Activated CD4-positive, alpha-beta T cell treated with anti-CD3 and anti-CD28 coated beads for 36 hours (primary cell): ENCODE measurements around the gene DSTN. TPM values are rescaled to one million over a fixed set of nuclear protein-coding genes. Genes with fewer than 3 reads are reported as not detected.
A peak's percentile ranks its signal among the peaks of the same experiment; 100 is the strongest.

Experiments used
- ATAC-seq: fragments of 200-7000 bp; cut with Tn5 transposase; one replicate; pipeline ENCODE4 v1.10.0; 2021; ENCODE audit warnings: mild to moderate bottlenecking, moderate library complexity
- CTCF ChIA-PET: fragments of 350-600 bp; sonication (Branson Sonifier 250); formaldehyde crosslinking; loops from one replicate; lab custom pipeline; 2021; ENCODE audit warnings: antibody characterized with exemption; lab: Charles Lee
- POLR2A ChIA-PET: fragments of 350-600 bp; sonication (Branson Sonifier 250); formaldehyde crosslinking; loops from one replicate; lab custom pipeline; 2021; ENCODE audit warnings: antibody characterized with exemption, inconsistent platforms; lab: Charles Lee
- DNase-seq: peaks from one replicate; pipeline ENCODE4 v3.0.0-alpha.2; 2020
- H3K27ac Mint-ChIP-seq: one replicate; pipeline ENCODE4 v1.8.0; 2021; ENCODE audit warnings: mixed read lengths
- H3K27me3 Mint-ChIP-seq: one replicate; pipeline ENCODE4 v1.8.0; 2021; ENCODE audit warnings: mixed read lengths
- H3K36me3 Mint-ChIP-seq: one replicate; pipeline ENCODE4 v1.8.0; 2021; ENCODE audit warnings: low read depth, mixed read lengths
- H3K4me1 Mint-ChIP-seq: one replicate; pipeline ENCODE4 v1.8.0; 2021; ENCODE audit warnings: mixed read lengths
- H3K4me3 Mint-ChIP-seq: one replicate; pipeline ENCODE4 v1.8.0; 2021; ENCODE audit warnings: mild to moderate bottlenecking, moderate library complexity, mixed read lengths
- H3K9me3 Mint-ChIP-seq: one replicate; pipeline ENCODE4 v1.8.0; 2021; ENCODE audit warnings: low read depth, mixed read lengths
- intact Hi-C, 2 experiments: fragments of 100-400 bp; cut with DNase I in 1 of 2; cut with micrococcal nuclease in 1 of 2; formaldehyde crosslinking; loops; one replicate each; pipeline versions ENCODE4 v1.14.2 to v1.15.1; 2022 to 2024; cut with DNase I, micrococcal nuclease
- total RNA-seq, 2 experiments: library from RNA; stranded (reverse); gene quantifications; one replicate each; pipeline ENCODE4 v1.2.3, GENCODE V29; 2021

Gene DSTN
- total RNA-seq, 2 experiments from 2014 or later: 66.2 to 68.4 TPM

- Mint-ChIP-seq H3K9me3 (no peaks in the 10 kb centered on the region), H3K4me1 (peaks cover 36% of the 10 kb centered on the region), H3K36me3 (peaks cover 4% of the 10 kb centered on the region), H3K4me3 (no peak overlapping the region), H3K27ac (peak overlapping the region; percentile 90), H3K27me3 (no peaks in the 10 kb centered on the region)
- CTCF ChIA-PET: interaction anchor here (1.7 kb wide), 1 partner anchor 40 kb away, joined by 6 read pairs; no protein-coding TSS in a partner anchor
- intact Hi-C loops: loop anchor here in 1 of 2 experiments (2.0 kb wide), 1 partner anchor 41 kb away; the partner anchor contains the start of gene DSTN
- DNase-seq (peak; percentile 57), ATAC-seq (no peak)
- POLR2A ChIA-PET: no interaction called here
Measured at GRCh38 chr20:17611540-17612286, 41.8 kb downstream of the DSTN start.

- ChIA-PET POLR2A (no interaction called here), CTCF (interaction anchor here (0.7 to 1.2 kb wide), 3 partner anchors 38 to 285 kb away, joined by 3 read pairs; no protein-coding TSS in a partner anchor)
- intact Hi-C loops: no loop called here
Measured at GRCh38 chr20:17612287-17612991, 42.6 kb downstream of the DSTN start.

GRCh38 chr20:17612992-17613327, 43.1 kb downstream of the DSTN start:
- Mint-ChIP-seq H3K4me3 (no peak overlapping the region), H3K4me1 (peaks cover 36% of the 10 kb centered on the region), H3K27me3 (no peaks in the 10 kb centered on the region), H3K9me3 (no peaks in the 10 kb centered on the region), H3K27ac (peak overlapping the region; percentile 90), H3K36me3 (peaks cover 4% of the 10 kb centered on the region)
- ATAC-seq: no peak
- POLR2A ChIA-PET: no interaction called here
- no peak for DNase-seq
- intact Hi-C loops: no loop called here
- CTCF ChIA-PET: interaction anchor here (0.7 to 1.2 kb wide), 3 partner anchors 38 to 285 kb away, joined by 3 read pairs; no protein-coding TSS in a partner anchor

More at GRCh38 chr20:17612287-17612991, 42.6 kb downstream of the DSTN start:
- peak; percentile 64 for ATAC-seq
- peak; percentile 50 for DNase-seq
- Mint-ChIP-seq H3K4me3 (no peak overlapping the region), H3K4me1 (peaks cover 36% of the 10 kb centered on the region), H3K36me3 (peaks cover 4% of the 10 kb centered on the region), H3K27ac (peak overlapping the region; percentile 90), H3K9me3 (no peaks in the 10 kb centered on the region), H3K27me3 (no peaks in the 10 kb centered on the region)

- ChIA-PET CTCF (interaction anchor here (1.1 to 5.5 kb wide), 5 partner anchors 69 to 284 kb away, joined by 3 to 27 read pairs (median 4); partner anchors contain the start of gene RRBP1), POLR2A (no interaction called here)
- intact Hi-C loops: no loop called here
- no peaks in the 10 kb centered on the region for H3K27me3 Mint-ChIP-seq
- H3K36me3 Mint-ChIP-seq: peaks cover 4% of the 10 kb centered on the region
- H3K4me1 Mint-ChIP-seq: peaks cover 36% of the 10 kb centered on the region
- H3K4me3 Mint-ChIP-seq: no peak overlapping the region
- no peak for ATAC-seq
- H3K9me3 Mint-ChIP-seq: no peaks in the 10 kb centered on the region
- H3K27ac Mint-ChIP-seq: no peak overlapping the region
- no peak for DNase-seq
Measured at GRCh38 chr20:17613328-17614175, 43.7 kb downstream of the DSTN start.

- no peak for DNase-seq
- H3K27me3 Mint-ChIP-seq: no peaks in the 10 kb centered on the region
- intact Hi-C loops: no loop called here
- peaks cover 4% of the 10 kb centered on the region for H3K36me3 Mint-ChIP-seq
- ATAC-seq: no peak
- H3K4me1 Mint-ChIP-seq: peaks cover 33% of the 10 kb centered on the region
- ChIA-PET CTCF (interaction anchor here (0.5 to 5.5 kb wide), 4 partner anchors 68 to 110 kb away, joined by 3 to 27 read pairs (median 6); partner anchors contain the start of gene RRBP1), POLR2A (interaction anchor here (0.6 kb wide), 2 partner anchors 35 to 534 kb away, joined by 4 read pairs; no protein-coding TSS in a partner anchor)
- no peaks in the 10 kb centered on the region for H3K9me3 Mint-ChIP-seq
- no peak overlapping the region for H3K4me3 Mint-ChIP-seq
- no peak overlapping the region for H3K27ac Mint-ChIP-seq
Measured at GRCh38 chr20:17614176-17614811, 44.4 kb downstream of the DSTN start.

- Mint-ChIP-seq H3K27me3 (no peaks in the 10 kb centered on the region), H3K4me3 (no peak overlapping the region), H3K27ac (no peak overlapping the region), H3K4me1 (peaks cover 25% of the 10 kb centered on the region), H3K36me3 (peaks cover 7% of the 10 kb centered on the region), H3K9me3 (no peaks in the 10 kb centered on the region)
- intact Hi-C loops: no loop called here
- CTCF ChIA-PET: interaction anchor here (0.5 to 5.5 kb wide), 5 partner anchors 67 to 111 kb away, joined by 3 to 27 read pairs (median 4); partner anchors contain the start of gene RRBP1
- POLR2A ChIA-PET: interaction anchor here (0.6 kb wide), 3 partner anchors 21 to 533 kb away, joined by 3 to 4 read pairs (median 4); no protein-coding TSS in a partner anchor
- DNase-seq (no peak), ATAC-seq (no peak)
Measured at GRCh38 chr20:17614812-17615644, 45.2 kb downstream of the DSTN start.

- ATAC-seq: no peak
- ChIA-PET CTCF (interaction anchor here (1.4 to 5.5 kb wide), 3 partner anchors 74 to 112 kb away, joined by 3 to 27 read pairs (median 17); no protein-coding TSS in a partner anchor), POLR2A (no interaction called here)
- intact Hi-C loops: no loop called here
- H3K36me3 Mint-ChIP-seq: peaks cover 2% of the 10 kb centered on the region
- no peak for DNase-seq
- no peaks in the 10 kb centered on the region for H3K9me3 Mint-ChIP-seq
- H3K27ac Mint-ChIP-seq: no peak overlapping the region
- no peak overlapping the region for H3K4me3 Mint-ChIP-seq
- H3K27me3 Mint-ChIP-seq: no peaks in the 10 kb centered on the region
- H3K4me1 Mint-ChIP-seq: peaks cover 17% of the 10 kb centered on the region
Measured at GRCh38 chr20:17615645-17616479, 46.0 kb downstream of the DSTN start.

GRCh38 chr20:17616480-17617211, 46.8 kb downstream of the DSTN start:
- H3K36me3 Mint-ChIP-seq: peaks cover 2% of the 10 kb centered on the region
- peaks cover 12% of the 10 kb centered on the region for H3K4me1 Mint-ChIP-seq
- ChIA-PET CTCF (interaction anchor here (1.4 to 5.5 kb wide), 4 partner anchors 74 to 112 kb away, joined by 3 to 27 read pairs (median 12); no protein-coding TSS in a partner anchor), POLR2A (no interaction called here)
- H3K27me3 Mint-ChIP-seq: no peaks in the 10 kb centered on the region
- DNase-seq: no peak
- ATAC-seq: no peak
- H3K4me3 Mint-ChIP-seq: no peak overlapping the region
- H3K27ac Mint-ChIP-seq: no peak overlapping the region
- intact Hi-C loops: loop anchor here (1.0 kb wide), 2 partner anchors 79 to 111 kb away; no protein-coding TSS in a partner anchor
- no peaks in the 10 kb centered on the region for H3K9me3 Mint-ChIP-seq
